ENCODE data around the gene INTS2.
"Not testable (repeated sequence)": the region's sequence is repeated elsewhere in the genome, so short reads cannot be mapped to it uniquely, and the experiment has no call there.

- TF ChIP-seq CTCF (IDR thresholded peaks at IDR 0.05; ENCODE audit: poor library complexity, severe bottlenecking); EP300 (conservative IDR thresholded peaks at IDR 0.05; ENCODE audit: poor library complexity, severe bottlenecking): not testable (repeated sequence)
Observed at GRCh38 chr17:61887733-61888132, 40.0 kb downstream of the INTS2 start.
